ENCODE measurements around the gene OLFML2A. TPM values are rescaled to one million over a fixed set of nuclear protein-coding genes. Genes with fewer than 3 reads are reported as not detected.
A peak's percentile ranks its signal among the peaks of the same experiment; 100 is the strongest.

OLFML2A gene
- total and polyA plus RNA-seq, 2 of the 13 experiments (the other 11 are each of a cell fraction or from before 2014, with no cell fraction given): 0.01 to 0.02 TPM

DNA sequence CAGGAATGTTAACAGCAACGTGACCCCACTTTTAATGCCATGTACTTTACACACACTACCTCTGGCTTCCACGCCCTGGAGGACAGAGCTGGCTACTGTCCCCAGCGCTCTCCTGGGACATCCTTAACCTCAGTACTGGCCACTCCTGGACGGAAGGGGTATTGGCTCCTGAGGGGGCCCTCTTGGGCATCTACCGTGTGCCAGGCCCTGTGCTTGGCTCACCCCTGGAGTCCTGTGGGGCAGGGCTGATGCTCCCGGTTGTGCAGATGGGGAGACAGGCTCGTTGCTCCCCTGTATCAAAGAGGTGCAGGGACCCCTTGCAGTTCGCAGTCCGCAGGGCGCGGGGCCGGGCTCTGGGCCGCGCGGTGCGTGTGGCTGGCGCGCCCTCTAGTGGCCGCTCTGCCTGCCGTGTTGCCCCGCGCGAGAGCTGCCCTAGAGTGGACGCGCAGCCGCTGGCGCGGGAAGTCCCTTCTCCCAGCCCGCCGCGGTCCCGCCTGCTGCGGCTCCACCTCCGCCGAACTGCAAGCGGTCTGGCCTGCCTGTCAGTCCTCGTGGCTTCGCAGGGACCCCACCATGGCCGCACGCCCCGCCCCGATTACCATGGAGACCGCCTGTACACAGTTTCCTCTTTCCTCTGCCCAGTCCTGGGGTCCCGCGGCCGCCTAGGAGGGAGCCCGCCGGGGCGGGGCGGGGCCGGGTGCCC is 76.0 kb downstream of the OLFML2A start, which contains the start of gene WDR38 (continued):
- no peak for TF ChIP-seq NBN (conservative IDR thresholded peaks at IDR 0.05)
- TF ChIP-seq RARA (CRISPR knock-in tag; IDR thresholded peaks at IDR 0.05): 0 out of 2 replicates have a peak, but pooled peaks have one; percentile 23
- 0 out of 2 replicates have a peak, but pooled peaks have one; percentile 61 for TF ChIP-seq PCBP1 (IDR thresholded peaks at IDR 0.05; ENCODE audit: borderline replicate concordance, low read depth, low read length)
- peak; percentile 21 for TF ChIP-seq SMC3 (IDR thresholded peaks at IDR 0.05; ENCODE audit: low read length)
- peak; percentile 99 for TF ChIP-seq RAD21 (CRISPR knock-in tag; IDR thresholded peaks at IDR 0.05)
- TF ChIP-seq ERF (CRISPR knock-in tag; IDR thresholded peaks at IDR 0.05): peak; percentile 76
- no peak for TF ChIP-seq ZNF337 (CRISPR knock-in tag; IDR thresholded peaks at IDR 0.05; ENCODE audit: borderline replicate concordance, low read depth)
- TF ChIP-seq ZNF777 (CRISPR knock-in tag; IDR thresholded peaks at IDR 0.05): peak; percentile 63; the same call in 1 of the 2 replicates
- peak; percentile 62 for TF ChIP-seq ZBTB38 (CRISPR knock-in tag; IDR thresholded peaks at IDR 0.05)
- TF ChIP-seq TCF7 (IDR thresholded peaks at IDR 0.05; ENCODE audit: low read depth): no peak
- TF ChIP-seq, protein P1, sequence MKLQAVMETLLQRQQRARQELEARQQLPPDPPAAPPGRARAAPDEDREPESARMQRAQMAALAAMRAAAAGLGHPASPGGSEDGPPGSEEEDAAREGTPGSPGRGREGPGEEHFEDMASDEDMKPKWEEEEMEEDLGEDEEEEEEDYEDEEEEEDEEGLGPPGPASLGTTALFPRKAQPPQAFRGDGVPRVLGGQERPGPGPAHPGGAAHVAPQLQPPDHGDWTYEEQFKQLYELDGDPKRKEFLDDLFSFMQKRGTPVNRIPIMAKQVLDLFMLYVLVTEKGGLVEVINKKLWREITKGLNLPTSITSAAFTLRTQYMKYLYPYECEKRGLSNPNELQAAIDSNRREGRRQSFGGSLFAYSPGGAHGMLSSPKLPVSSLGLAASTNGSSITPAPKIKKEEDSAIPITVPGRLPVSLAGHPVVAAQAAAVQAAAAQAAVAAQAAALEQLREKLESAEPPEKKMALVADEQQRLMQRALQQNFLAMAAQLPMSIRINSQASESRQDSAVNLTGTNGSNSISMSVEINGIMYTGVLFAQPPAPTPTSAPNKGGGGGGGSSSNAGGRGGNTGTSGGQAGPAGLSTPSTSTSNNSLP (IDR thresholded peaks at IDR 0.05; ENCODE audit: low read depth, low read length): 0 out of 2 replicates have a peak, but pooled peaks have one; percentile 12
- no peak for TF ChIP-seq PHB2 (IDR thresholded peaks at IDR 0.05; ENCODE audit: partially characterized antibody)
- TF ChIP-seq, protein P2, sequence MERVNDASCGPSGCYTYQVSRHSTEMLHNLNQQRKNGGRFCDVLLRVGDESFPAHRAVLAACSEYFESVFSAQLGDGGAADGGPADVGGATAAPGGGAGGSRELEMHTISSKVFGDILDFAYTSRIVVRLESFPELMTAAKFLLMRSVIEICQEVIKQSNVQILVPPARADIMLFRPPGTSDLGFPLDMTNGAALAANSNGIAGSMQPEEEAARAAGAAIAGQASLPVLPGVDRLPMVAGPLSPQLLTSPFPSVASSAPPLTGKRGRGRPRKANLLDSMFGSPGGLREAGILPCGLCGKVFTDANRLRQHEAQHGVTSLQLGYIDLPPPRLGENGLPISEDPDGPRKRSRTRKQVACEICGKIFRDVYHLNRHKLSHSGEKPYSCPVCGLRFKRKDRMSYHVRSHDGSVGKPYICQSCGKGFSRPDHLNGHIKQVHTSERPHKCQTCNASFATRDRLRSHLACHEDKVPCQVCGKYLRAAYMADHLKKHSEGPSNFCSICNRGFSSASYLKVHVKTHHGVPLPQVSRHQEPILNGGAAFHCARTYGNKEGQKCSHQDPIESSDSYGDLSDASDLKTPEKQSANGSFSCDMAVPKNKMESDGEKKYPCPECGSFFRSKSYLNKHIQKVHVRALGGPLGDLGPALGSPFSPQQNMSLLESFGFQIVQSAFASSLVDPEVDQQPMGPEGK (CRISPR knock-in tag; IDR thresholded peaks at IDR 0.05): peak; percentile 26; the same call in 1 of the 2 replicates
- TF ChIP-seq CHD2 (IDR thresholded peaks at IDR 0.05; ENCODE audit: low read depth, low read length): peak; percentile 37; the same call in 1 of the 2 replicates
- TF ChIP-seq MATR3 (CRISPR knock-in tag; IDR thresholded peaks at IDR 0.05): no peak
- TF ChIP-seq, protein P3, sequence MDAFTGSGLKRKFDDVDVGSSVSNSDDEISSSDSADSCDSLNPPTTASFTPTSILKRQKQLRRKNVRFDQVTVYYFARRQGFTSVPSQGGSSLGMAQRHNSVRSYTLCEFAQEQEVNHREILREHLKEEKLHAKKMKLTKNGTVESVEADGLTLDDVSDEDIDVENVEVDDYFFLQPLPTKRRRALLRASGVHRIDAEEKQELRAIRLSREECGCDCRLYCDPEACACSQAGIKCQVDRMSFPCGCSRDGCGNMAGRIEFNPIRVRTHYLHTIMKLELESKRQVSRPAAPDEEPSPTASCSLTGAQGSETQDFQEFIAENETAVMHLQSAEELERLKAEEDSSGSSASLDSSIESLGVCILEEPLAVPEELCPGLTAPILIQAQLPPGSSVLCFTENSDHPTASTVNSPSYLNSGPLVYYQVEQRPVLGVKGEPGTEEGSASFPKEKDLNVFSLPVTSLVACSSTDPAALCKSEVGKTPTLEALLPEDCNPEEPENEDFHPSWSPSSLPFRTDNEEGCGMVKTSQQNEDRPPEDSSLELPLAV (CRISPR knock-in tag; conservative IDR thresholded peaks at IDR 0.05; ENCODE audit: low read depth): no peak
- no peak for TF ChIP-seq ZFP82 (CRISPR knock-in tag; IDR thresholded peaks at IDR 0.05; ENCODE audit: borderline replicate concordance)
- TF ChIP-seq, protein P4, sequence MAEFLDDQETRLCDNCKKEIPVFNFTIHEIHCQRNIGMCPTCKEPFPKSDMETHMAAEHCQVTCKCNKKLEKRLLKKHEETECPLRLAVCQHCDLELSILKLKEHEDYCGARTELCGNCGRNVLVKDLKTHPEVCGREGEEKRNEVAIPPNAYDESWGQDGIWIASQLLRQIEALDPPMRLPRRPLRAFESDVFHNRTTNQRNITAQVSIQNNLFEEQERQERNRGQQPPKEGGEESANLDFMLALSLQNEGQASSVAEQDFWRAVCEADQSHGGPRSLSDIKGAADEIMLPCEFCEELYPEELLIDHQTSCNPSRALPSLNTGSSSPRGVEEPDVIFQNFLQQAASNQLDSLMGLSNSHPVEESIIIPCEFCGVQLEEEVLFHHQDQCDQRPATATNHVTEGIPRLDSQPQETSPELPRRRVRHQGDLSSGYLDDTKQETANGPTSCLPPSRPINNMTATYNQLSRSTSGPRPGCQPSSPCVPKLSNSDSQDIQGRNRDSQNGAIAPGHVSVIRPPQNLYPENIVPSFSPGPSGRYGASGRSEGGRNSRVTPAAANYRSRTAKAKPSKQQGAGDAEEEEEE (CRISPR knock-in tag; IDR thresholded peaks at IDR 0.05; ENCODE audit: borderline replicate concordance): no peak
- TF ChIP-seq ZNF564 (CRISPR knock-in tag; IDR thresholded peaks at IDR 0.05): 0 out of 2 replicates have a peak, but pooled peaks have one; percentile 33
- peak; percentile 54 for TF ChIP-seq RBM39 (IDR thresholded peaks at IDR 0.05; ENCODE audit: low read depth, low read length, poor library complexity, severe bottlenecking)
- TF ChIP-seq SRSF4 (IDR thresholded peaks at IDR 0.05; ENCODE audit: low read depth, low read length, poor library complexity, severe bottlenecking): no peak
- TF ChIP-seq ZNF629 (CRISPR knock-in tag; conservative IDR thresholded peaks at IDR 0.05): no peak; the same call in 1 of the 2 replicates
- peak; percentile 41; the same call in 1 of the 2 replicates for TF ChIP-seq TMF1 (CRISPR knock-in tag; IDR thresholded peaks at IDR 0.05; ENCODE audit: low read depth)
- TF ChIP-seq CHD4 (IDR thresholded peaks at IDR 0.05; ENCODE audit: borderline replicate concordance, low read length): 0 out of 2 replicates have a peak, but pooled peaks have one; percentile 44

All from HepG2 (cell line).